NCI-H524 (cell line): ENCODE results near the gene NOP10.
"Not testable (repeated sequence)": the region's sequence is repeated elsewhere in the genome, so short reads cannot be mapped to it uniquely, and the experiment has no call there.

Experiments used
- DNase-seq, 2 experiments: peaks; one replicate each; lab custom pipeline; 2025; lab: John Stamatoyannopoulos, UW

NOP10 gene

GRCh38 chr15:34358948-34359347, 16.0 kb upstream of the NOP10 start:
- no peak for DNase-seq

GRCh38 chr15:34358367-34358766, 15.4 kb upstream of the NOP10 start:
- DNase-seq: peak in 1 of 2 experiments; percentile 14

- DNase-seq: no peak
Observed at GRCh38 chr15:34357653-34358052, 14.7 kb upstream of the NOP10 start.

GRCh38 chr15:34355241-34355640, 12.3 kb upstream of the NOP10 start:
- no peak for DNase-seq

- no peak for DNase-seq
Observed at GRCh38 chr15:34354286-34354685, 11.3 kb upstream of the NOP10 start.

- no peak for DNase-seq
Observed at GRCh38 chr15:34353627-34354026, 10.7 kb upstream of the NOP10 start.

- DNase-seq: not testable (repeated sequence)
Observed at GRCh38 chr15:34352996-34353395, 10.1 kb upstream of the NOP10 start.

- DNase-seq: no peak
Observed at GRCh38 chr15:34349769-34350168, 6.8 kb upstream of the NOP10 start.

- no peak for DNase-seq
Observed at GRCh38 chr15:34348735-34349300, 5.9 kb upstream of the NOP10 start.

- DNase-seq: no peak
Observed at GRCh38 chr15:34347951-34348638, 5.2 kb upstream of the NOP10 start.

GRCh38 chr15:34342213-34342736, 661 bp downstream of the NOP10 start:
- not testable (repeated sequence) for DNase-seq

- DNase-seq: no peak
Observed at GRCh38 chr15:34341381-34342212, 1.3 kb downstream of the NOP10 start.

GRCh38 chr15:34339946-34340345, 3.0 kb downstream of the NOP10 start:
- DNase-seq: no peak

- DNase-seq: no peak
Observed at GRCh38 chr15:34338347-34338746, 4.6 kb downstream of the NOP10 start.

- peak; percentile 93 to 98 for DNase-seq
Observed at GRCh38 chr15:34337557-34338306, 5.2 kb downstream of the NOP10 start, which contains the start of gene SLC12A6. SLC12A6 (minus strand) TSS chr15:34337781; CDS start chr15:34336680, 1,101 bp downstream.

- peak; percentile 22 to 46 for DNase-seq
Observed at GRCh38 chr15:34336991-34337556, 5.9 kb downstream of the NOP10 start.

- DNase-seq: no peak
Observed at GRCh38 chr15:34336231-34336990, 6.5 kb downstream of the NOP10 start.

GRCh38 chr15:34335176-34336032, 7.5 kb downstream of the NOP10 start:
- no peak for DNase-seq

GRCh38 chr15:34334672-34335071, 8.3 kb downstream of the NOP10 start:
- DNase-seq: no peak
